CD4-positive, alpha-beta T cell treated with Interleukin-21 for 1 hour (primary cell): ENCODE data around the gene AFDN.

Source experiments
- DNase-seq: peaks from one replicate; pipeline ENCODE4 v3.0.0-alpha.2; 2020

AFDN gene

GRCh38 chr6:167927246-167927645, 100.5 kb downstream of the AFDN start:
- DNase-seq: no peak

GRCh38 chr6:167928111-167928510, 101.4 kb downstream of the AFDN start:
- DNase-seq: no peak

- DNase-seq: no peak
Observed at GRCh38 chr6:167930295-167930694, 103.6 kb downstream of the AFDN start.

GRCh38 chr6:167932468-167933276, 106.0 kb downstream of the AFDN start:
- DNase-seq: no peak

- no peak for DNase-seq
Observed at GRCh38 chr6:167933290-167933689, 106.6 kb downstream of the AFDN start.

GRCh38 chr6:167933847-167934246, 107.1 kb downstream of the AFDN start:
- no peak for DNase-seq

GRCh38 chr6:167934426-167934864, 107.7 kb downstream of the AFDN start:
- DNase-seq: no peak

- DNase-seq: no peak
Observed at GRCh38 chr6:167936051-167936450, 109.3 kb downstream of the AFDN start.

- no peak for DNase-seq
Observed at GRCh38 chr6:167937301-167937700, 110.6 kb downstream of the AFDN start.

- DNase-seq: no peak
Observed at GRCh38 chr6:167937948-167938911, 111.5 kb downstream of the AFDN start.

- DNase-seq: no peak
Observed at GRCh38 chr6:167941822-167942221, 115.1 kb downstream of the AFDN start.

GRCh38 chr6:167944130-167944529, 117.4 kb downstream of the AFDN start:
- no peak for DNase-seq

GRCh38 chr6:167946007-167946406, 119.3 kb downstream of the AFDN start:
- DNase-seq: no peak

GRCh38 chr6:167946604-167947003, 119.9 kb downstream of the AFDN start:
- DNase-seq: no peak

- no peak for DNase-seq
Observed at GRCh38 chr6:167947716-167948115, 121.0 kb downstream of the AFDN start.

GRCh38 chr6:167948716-167949115, 122.0 kb downstream of the AFDN start:
- no peak for DNase-seq

GRCh38 chr6:167949121-167949684, 122.5 kb downstream of the AFDN start:
- DNase-seq: no peak

- no peak for DNase-seq
Observed at GRCh38 chr6:167951781-167952511, 125.2 kb downstream of the AFDN start.

GRCh38 chr6:167952512-167952859, 125.8 kb downstream of the AFDN start:
- no peak for DNase-seq

GRCh38 chr6:167953551-167953950, 126.8 kb downstream of the AFDN start:
- DNase-seq: no peak

- DNase-seq: no peak
Observed at GRCh38 chr6:167954151-167954550, 127.4 kb downstream of the AFDN start.

- DNase-seq: no peak
Observed at GRCh38 chr6:167956491-167956890, 129.8 kb downstream of the AFDN start.

GRCh38 chr6:167956983-167957492, 130.3 kb downstream of the AFDN start:
- no peak for DNase-seq
